Heart left ventricle (tissue), 13 donors: ENCODE data around the gene NPR3.

Experiments used
- POLR2A ChIP-seq, 2 donors: fragments of 450-650 bp; IDR thresholded peaks; one replicate each; pipeline ENCODE4 v1.6.1; 2017; ENCODE audit warnings: antibody characterized with exemption in 2 of 2, mild to moderate bottlenecking in 2 of 2, moderate library complexity in 2 of 2
- TF ChIP-seq, protein P1 (sequence below), 12 donors: fragments of 200-600 bp; sonication (generic) in 4 of 12; IDR thresholded peaks; one replicate each; pipeline versions ENCODE4 v1.5.0 to v1.8.0; 2018 to 2022; ENCODE audit warnings: antibody characterized with exemption in 12 of 12, mild to moderate bottlenecking in 5 of 12
- donor health status: ischemic (EF 13 %, LVEDD 7.1; RV severe dilation, severe dysfunction).
- donor health status: DM: no; HTN: yes; CAD: no.
- donor health status: DM: no; HTN: no; CAD: no.
- donor health status: ischemic (EF 25% LVEDD 6.9; RV normal size, moderate dysfunction).
- donor health status: ischemic (EF 25% LVEDD 5.7; RV mildly dilated, moderate dysfunction).
- donor health status: ischemic (EF 35%, LVEDD 5.7; RV mildly dilated, moderate dysfunction).
- donor health status: nonischemic (EF 11% LVEDD 7.7; RV severe dilation, severe dysfunction).
- donor health status: DM: yes; HTN: yes; CAD: no.
- donor health status: PGD.
- donor health status: ischemic (EF 29% LVEDD 5.4; RV normal size, mild dysfunction).
- donor health status: nonischemic (EF 23%, LVEDD 6.1; RV moderate dilation, normal function).

DNA sequence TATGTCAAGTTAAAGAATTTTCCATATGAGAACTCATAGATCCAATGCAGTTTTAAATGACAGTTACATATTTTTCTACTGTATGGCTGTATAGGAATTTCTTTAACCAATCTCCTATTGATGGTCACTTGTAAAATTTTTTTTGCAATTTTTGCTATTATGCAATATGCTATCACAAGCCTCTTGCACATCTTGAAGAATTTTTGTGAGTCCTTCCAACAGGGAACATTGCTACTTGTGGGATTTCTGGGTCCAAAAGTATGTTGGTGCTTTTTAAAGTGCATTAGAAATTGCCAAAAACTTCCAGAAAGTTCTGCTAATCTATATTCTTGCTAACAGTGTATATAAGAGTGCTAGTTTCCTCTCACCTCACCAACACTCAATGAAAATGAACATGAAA, 65.1 kb downstream of the NPR3 start:
- TF ChIP-seq, protein P1, sequence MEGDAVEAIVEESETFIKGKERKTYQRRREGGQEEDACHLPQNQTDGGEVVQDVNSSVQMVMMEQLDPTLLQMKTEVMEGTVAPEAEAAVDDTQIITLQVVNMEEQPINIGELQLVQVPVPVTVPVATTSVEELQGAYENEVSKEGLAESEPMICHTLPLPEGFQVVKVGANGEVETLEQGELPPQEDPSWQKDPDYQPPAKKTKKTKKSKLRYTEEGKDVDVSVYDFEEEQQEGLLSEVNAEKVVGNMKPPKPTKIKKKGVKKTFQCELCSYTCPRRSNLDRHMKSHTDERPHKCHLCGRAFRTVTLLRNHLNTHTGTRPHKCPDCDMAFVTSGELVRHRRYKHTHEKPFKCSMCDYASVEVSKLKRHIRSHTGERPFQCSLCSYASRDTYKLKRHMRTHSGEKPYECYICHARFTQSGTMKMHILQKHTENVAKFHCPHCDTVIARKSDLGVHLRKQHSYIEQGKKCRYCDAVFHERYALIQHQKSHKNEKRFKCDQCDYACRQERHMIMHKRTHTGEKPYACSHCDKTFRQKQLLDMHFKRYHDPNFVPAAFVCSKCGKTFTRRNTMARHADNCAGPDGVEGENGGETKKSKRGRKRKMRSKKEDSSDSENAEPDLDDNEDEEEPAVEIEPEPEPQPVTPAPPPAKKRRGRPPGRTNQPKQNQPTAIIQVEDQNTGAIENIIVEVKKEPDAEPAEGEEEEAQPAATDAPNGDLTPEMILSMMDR (IDR thresholded peaks at IDR 0.05), result no peak
- no peak for TF ChIP-seq POLR2A (IDR thresholded peaks at IDR 0.05)
